ENCODE results near the gene TRIM17. TPM values are rescaled to one million over a fixed set of nuclear protein-coding genes. Genes with fewer than 3 reads are reported as not detected.
A peak's percentile ranks its signal among the peaks of the same experiment; 100 is the strongest.

Gene TRIM17
- total and polyA plus RNA-seq, 2 experiments from 2014 or later, result 0.86 to 1.1 TPM

DNA sequence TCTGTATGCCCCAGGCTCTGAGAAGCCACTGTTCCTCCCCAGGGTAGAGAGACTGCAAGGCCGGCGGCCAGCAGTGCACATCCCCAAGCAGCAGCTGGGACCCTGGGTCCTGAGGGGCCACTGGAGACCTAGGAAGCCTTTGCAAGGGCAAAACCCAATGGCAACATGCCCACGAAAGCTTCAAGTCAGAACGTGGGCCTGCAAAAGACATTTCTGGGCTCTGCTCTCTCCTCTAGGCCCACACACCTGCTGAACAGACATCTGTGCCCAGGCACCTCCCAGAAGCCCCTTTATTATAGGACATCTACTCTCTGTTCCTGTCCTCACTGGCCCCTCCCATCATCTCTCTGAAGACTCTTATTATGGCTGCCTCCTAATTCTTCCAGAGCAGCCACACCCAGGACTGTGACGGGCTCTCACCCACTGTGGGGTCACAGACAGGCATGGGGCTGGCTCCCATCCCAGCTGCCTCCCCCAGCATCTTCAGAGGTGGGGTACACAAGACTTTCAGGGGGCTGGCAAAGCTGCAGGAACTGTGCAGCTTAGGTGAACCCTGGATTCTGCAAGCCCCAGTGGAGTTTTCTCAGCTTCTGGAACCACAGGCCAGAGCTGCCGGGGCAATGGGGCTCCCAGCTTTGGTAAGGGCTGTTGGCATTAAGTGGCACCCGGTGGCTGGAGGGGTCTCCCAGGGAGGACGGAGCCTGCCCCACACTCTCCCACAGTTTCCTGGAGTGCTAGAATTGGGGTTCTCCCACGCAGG lies 22.7 kb downstream of the TRIM17 start (continued):
- TF ChIP-seq, protein P1, sequence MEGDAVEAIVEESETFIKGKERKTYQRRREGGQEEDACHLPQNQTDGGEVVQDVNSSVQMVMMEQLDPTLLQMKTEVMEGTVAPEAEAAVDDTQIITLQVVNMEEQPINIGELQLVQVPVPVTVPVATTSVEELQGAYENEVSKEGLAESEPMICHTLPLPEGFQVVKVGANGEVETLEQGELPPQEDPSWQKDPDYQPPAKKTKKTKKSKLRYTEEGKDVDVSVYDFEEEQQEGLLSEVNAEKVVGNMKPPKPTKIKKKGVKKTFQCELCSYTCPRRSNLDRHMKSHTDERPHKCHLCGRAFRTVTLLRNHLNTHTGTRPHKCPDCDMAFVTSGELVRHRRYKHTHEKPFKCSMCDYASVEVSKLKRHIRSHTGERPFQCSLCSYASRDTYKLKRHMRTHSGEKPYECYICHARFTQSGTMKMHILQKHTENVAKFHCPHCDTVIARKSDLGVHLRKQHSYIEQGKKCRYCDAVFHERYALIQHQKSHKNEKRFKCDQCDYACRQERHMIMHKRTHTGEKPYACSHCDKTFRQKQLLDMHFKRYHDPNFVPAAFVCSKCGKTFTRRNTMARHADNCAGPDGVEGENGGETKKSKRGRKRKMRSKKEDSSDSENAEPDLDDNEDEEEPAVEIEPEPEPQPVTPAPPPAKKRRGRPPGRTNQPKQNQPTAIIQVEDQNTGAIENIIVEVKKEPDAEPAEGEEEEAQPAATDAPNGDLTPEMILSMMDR (conservative IDR thresholded peaks at IDR 0.05; ENCODE audit: low read depth in 2 of 2), result no peak
- TF ChIP-seq ZNF331 (CRISPR knock-in tag; IDR thresholded peaks at IDR 0.05; ENCODE audit: low read depth) (no peak), NANOG (IDR thresholded peaks at IDR 0.05; ENCODE audit: borderline replicate concordance) (no peak), POLR2AphosphoS5 (IDR thresholded peaks at IDR 0.05; ENCODE audit: low read depth) (no peak)
- TF ChIP-seq, protein P2, sequence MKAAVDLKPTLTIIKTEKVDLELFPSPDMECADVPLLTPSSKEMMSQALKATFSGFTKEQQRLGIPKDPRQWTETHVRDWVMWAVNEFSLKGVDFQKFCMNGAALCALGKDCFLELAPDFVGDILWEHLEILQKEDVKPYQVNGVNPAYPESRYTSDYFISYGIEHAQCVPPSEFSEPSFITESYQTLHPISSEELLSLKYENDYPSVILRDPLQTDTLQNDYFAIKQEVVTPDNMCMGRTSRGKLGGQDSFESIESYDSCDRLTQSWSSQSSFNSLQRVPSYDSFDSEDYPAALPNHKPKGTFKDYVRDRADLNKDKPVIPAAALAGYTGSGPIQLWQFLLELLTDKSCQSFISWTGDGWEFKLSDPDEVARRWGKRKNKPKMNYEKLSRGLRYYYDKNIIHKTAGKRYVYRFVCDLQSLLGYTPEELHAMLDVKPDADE (IDR thresholded peaks at IDR 0.05), result no peak

DNA sequence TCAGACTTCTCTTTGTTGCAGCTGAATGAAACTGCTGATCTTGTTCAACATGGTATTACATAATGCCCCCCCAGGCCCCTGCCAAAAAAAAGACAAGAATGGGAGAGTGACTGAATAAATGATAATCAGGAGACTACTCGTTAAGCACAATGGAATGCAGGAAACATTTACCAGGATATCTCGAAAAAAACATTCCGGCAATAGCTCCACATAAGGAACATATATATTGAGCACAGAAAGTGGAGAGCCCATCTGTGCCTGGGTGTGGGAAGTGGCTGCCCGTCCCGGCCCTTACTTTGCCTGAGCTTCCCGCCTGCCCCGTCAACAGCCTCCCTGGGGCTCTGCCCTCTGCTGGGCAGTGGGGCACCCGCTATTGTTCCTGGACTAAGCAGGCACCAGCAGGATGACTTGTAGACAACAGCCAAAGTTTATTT lies 23.4 kb downstream of the TRIM17 start:
- TF ChIP-seq POLR2AphosphoS5 (IDR thresholded peaks at IDR 0.05; ENCODE audit: low read depth), result no peak
- TF ChIP-seq, protein P1 (conservative IDR thresholded peaks at IDR 0.05; ENCODE audit: low read depth in 2 of 2), result peak; percentile 50 to 61
- TF ChIP-seq CREB1 (CRISPR knock-in tag; IDR thresholded peaks at IDR 0.05; ENCODE audit: low read depth), result no peak
- TF ChIP-seq, protein P2 (IDR thresholded peaks at IDR 0.05), result no peak
- no peak for TF ChIP-seq STAT1 (IDR thresholded peaks at IDR 0.05; ENCODE audit: unreplicated experiment)
- TF ChIP-seq ZNF114 (CRISPR knock-in tag; IDR thresholded peaks at IDR 0.05), result no peak
- Histone ChIP-seq H3K4me3 (no peak overlapping the region), H3K4me1 (ENCODE audit: insufficient read depth) (no peaks in the 10 kb centered on the region), H3F3A (replicated peaks; ENCODE audit: low read depth) (no peaks in the 10 kb centered on the region), H3K27me3 (ENCODE audit: insufficient read depth) (no peaks in the 10 kb centered on the region), H3K9me2 (ENCODE audit: insufficient read depth) (no peaks in the 10 kb centered on the region), H3K27ac (ENCODE audit: low read depth) (no peak overlapping the region), H4K20me1 (replicated peaks; ENCODE audit: insufficient read depth) (peaks cover 2% of the 10 kb centered on the region; the same call in 1 of the 2 replicates), H3K36me3 (ENCODE audit: insufficient read depth) (no peaks in the 10 kb centered on the region; the same call in 1 of the 2 replicates), H3K79me2 (replicated peaks; ENCODE audit: insufficient read depth) (no peaks in the 10 kb centered on the region), H2AFZ (no peak overlapping the region), H3K4me2 (no peak overlapping the region)
- Mint-ChIP-seq H3K4me1 (no peaks in the 10 kb centered on the region), H3K27ac (no peak overlapping the region), H3K9me3 (no peaks in the 10 kb centered on the region), H3K4me3 (no peak overlapping the region), H3K27me3 (ENCODE audit: insufficient read depth, low read depth, poor library complexity) (peaks cover 8% of the 10 kb centered on the region), H3K36me3 (ENCODE audit: low read depth) (peaks cover 31% of the 10 kb centered on the region)
- DNase-seq (ENCODE audit: low spot score) (peak; percentile 60), ATAC-seq (peak; percentile 85)
